DMS53 (cell line): ENCODE data around the gene GABRG3.
"Not testable (repeated sequence)": the region's sequence is repeated elsewhere in the genome, so short reads cannot be mapped to it uniquely, and the experiment has no call there.

Experiments used
- DNase-seq: peaks from one replicate; lab custom pipeline; 2025; lab: John Stamatoyannopoulos, UW

The GABRG3 gene

GRCh38 chr15:26996250-26996649 is 25.3 kb downstream of the GABRG3 start:
- DNase-seq: peak; percentile 2

DNA sequence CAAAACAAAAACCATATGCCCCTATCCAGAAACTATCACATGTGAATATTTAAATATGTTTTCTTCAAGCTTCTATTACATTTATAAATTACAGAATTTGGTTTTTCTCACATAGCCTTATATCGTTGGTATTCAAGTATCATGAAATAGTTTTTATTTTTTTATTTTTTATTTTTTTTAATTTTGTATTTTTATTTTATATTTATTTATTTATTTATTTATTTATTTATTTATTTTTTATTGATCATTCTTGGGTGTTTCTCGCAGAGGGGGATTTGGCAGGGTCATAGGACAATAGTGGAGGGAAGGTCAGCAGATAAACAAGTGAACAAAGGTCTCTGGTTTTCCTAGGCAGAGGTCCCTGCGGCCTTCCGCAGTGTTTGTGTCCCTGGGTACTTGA is 32.0 kb downstream of the GABRG3 start:
- not testable (repeated sequence) for DNase-seq

- DNase-seq: not testable (repeated sequence)
These were observed 33.2 kb downstream of the GABRG3 start for GRCh38 chr15:27004226-27004625.

DNA sequence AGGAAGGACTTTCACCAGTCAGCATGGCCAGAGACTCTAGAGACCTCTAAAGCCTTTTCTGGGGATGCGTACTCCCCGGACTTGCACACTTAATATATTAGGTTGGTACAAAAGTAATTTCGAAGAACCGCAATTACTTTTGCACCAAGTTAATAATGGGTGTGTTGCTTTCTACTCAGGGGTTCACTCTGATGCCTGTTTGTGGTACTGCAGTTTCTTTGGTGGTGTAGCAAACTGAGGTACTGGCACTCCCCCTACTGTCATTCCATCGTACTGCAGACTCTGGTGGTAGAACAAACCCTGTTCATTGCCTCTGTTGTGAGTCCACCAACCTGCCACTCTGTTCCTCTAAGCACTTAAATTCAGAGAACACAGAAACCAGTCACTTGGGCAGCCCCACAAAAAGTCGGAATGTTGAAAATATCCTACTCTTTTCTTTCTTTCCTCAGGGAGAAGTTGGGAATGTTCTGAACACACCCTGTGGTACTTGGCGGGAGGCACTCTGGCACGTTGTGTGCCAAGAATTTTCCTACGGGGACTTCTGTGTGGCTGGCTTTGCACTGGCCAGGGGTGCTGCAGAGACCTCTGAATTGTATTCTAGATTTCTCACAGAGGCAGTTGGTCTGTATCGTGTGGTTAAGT is 46.3 kb downstream of the GABRG3 start:
- peak; percentile 78 for DNase-seq

- no peak for DNase-seq
These were observed 48.7 kb downstream of the GABRG3 start for GRCh38 chr15:27019687-27020086.

GRCh38 chr15:27025481-27025966 is 54.5 kb downstream of the GABRG3 start:
- no peak for DNase-seq

DNA sequence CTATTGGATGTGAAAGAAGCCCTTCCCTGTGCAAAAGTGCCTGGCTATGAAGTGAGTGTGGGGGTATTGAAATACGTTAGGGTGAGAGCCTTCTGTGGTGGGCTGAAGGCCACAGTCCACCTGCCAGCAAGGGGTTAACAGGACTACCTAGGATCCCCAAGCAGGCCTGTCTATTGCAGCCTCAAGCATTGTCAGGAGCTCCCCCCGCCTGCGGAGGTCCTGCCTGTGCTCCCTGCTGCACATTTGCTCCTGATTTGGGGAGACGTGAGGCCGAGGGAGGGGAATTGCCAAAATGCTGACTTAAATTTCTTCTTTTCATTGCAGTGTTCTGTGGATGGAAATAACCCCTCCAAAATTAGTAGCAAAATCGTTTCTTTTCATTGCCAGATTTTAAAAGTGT is 56.2 kb downstream of the GABRG3 start:
- no peak for DNase-seq

DNA sequence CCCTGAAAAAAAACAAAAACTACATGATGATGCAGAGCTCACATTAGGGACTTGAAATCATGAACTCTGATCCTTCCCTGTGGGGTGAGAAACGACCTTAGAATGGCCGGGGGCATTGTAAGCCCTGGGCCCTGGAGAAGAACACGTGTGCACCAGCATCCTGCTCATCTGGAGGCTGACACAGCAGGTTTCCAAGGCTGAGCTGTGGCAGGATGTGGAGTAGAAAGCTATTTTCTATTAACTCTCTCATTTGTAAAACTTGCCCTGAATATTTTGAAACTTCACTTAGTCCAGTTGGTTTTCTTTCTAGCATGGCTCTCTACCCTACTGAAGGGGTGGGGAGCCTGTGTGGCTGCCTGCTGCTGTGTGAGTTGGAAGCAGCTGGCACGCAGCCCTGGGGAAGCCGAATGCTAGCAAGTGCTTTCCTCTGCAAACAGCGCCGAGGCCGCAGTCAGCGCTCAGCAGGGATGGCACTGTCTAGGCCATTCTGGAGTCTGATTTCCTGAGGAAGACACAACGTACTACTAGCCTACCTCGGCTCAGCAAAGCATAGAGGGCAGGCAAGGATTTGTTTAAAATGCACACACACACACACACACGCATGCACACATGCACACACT is 58.0 kb downstream of the GABRG3 start:
- DNase-seq: peak; percentile 19

- DNase-seq: no peak
These were observed 65.2 kb downstream of the GABRG3 start for GRCh38 chr15:27036210-27036609.

DNA sequence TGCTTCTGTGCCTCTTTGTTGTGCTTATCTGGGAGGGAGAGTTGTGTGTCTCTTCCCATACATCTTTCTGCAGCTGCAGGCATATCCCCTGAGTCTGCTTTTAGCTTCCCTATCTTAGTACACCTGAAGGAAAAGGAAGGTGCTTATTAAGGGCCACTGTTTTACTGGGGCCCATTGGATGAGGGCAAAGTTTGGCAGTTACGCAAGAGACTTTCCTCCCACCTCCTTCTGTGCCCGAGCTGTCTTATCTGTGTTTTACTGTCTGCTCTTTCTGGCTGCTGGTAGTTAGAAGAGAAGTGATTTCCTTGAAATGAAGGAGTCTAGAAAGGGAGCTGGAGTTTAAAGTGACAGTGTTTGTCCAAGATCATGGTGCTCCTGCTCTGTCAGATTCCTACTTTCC is 66.5 kb downstream of the GABRG3 start:
- DNase-seq: no peak

DNA sequence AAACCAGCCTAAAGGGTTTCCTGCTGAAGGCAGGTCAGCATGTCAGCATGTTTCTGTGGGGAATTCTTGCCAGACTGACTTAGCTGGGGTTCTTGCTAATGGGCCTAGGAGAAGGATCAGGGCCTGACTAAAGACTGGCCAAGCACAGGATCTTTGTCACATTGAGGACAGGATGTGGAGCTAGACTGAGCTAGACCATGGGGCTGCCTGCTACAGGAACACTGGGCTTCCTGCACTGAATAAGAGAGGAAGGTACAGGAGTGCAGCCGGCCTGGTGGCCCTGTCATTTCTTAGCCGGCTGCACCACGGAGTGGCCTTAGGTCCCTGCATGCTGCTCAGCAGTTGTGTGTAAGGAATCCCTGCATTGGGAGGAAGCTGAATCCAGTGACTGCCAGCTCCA is 68.2 kb downstream of the GABRG3 start:
- no peak for DNase-seq

DNA sequence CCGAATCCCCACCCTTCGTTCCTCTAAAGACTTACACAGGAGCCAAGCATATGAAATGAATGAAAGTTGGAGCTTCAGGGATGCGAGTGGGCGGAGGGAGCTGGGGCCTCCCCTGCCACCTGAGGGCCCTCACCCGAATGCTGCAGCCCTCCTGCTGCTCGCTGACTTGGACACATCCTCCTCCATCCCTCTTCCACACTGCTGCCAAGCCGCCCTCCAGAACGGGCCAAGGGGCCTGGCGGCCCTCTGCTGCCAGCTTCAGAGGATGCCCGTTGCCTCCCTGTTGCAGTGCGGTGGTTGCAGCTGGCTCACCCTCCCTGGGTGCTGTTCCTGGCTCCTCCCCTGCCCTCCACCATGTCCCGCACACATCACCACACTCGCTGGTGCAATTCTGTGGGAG is 71.2 kb downstream of the GABRG3 start:
- DNase-seq: no peak

GRCh38 chr15:27042646-27043045 is 71.7 kb downstream of the GABRG3 start:
- no peak for DNase-seq

- no peak for DNase-seq
These were observed 72.8 kb downstream of the GABRG3 start for GRCh38 chr15:27043770-27044169.

- DNase-seq: peak; percentile 7
These were observed 74.8 kb downstream of the GABRG3 start for GRCh38 chr15:27045796-27046195.

- no peak for DNase-seq
These were observed 75.9 kb downstream of the GABRG3 start for GRCh38 chr15:27046880-27047279.

DNA sequence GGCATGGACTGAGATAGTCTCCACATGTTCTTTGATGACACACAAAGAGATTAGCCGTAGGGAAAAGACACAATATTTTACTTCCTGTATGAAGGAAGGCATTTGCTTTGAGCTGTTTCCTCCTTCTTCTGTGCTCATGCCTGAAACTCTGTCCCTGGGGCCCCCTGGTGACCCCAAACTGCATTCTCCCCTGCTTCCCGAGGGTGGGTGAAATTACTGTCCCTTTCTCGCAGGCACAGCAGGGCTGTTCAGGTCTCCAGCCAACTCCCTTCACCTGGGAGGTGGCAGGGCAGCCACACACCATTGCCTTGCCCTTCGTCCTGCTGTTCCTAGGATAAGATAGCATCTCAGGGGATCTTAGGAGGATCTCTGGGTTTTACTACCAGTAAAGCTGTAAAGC is 79.2 kb downstream of the GABRG3 start:
- DNase-seq: no peak

GRCh38 chr15:27054426-27054825 is 83.4 kb downstream of the GABRG3 start:
- no peak for DNase-seq

DNA sequence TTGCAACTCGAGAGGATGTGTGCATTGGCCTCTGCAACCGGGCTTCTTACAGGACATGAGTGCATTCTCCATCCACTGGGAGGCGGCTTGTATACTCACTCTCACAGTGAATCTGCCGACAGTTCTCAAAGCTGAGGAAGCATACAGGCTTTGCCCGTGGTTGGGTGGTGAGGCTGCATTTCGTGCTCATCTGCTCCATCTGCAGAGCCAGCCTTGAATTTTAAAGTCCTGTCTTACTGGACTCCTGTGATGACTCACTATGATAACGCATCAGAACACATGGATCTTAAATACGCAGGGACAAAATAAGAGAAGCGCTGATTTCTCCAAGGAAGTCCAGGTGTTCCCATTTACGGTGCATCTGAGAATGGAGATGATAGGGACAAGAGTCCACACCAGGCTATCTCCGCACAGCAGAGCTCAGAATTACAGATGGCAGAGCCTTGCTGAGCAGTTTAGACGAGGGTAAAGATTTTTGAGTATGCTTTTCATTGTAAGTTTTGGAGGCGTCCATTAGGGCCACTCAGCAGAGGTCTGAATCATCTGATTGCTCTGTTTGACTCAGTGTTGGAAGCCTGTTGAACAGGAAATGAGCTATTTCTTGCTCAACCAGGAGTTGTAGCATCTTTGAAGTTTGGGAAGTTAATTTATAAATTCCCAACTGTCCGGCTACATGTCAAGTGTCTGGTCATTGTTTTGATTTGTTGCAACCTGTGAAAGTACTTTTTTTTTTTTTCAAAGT is 87.1 kb downstream of the GABRG3 start:
- DNase-seq: peak; percentile 6

DNA sequence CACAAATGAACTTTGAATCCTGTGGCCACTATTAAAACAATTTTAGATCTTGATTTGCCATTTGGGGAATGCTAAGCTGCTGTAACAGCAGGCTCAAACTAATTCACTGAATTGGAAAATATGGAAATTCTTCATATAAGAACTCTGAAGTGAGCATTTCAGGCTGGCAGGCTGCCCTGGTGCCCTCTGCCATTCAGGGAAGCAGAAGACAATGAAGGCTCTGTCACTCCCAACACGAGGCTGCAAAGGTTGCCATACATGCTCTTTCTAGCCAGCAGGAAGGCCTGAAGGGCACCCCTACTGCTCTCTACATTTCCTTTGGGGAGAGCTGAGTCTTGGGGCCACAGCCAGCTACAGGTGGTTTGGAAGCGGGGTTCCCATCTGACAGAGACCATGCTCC is 88.0 kb downstream of the GABRG3 start:
- DNase-seq: no peak

- DNase-seq: peak; percentile 80
These were observed 88.7 kb downstream of the GABRG3 start for GRCh38 chr15:27059610-27060202.

DNA sequence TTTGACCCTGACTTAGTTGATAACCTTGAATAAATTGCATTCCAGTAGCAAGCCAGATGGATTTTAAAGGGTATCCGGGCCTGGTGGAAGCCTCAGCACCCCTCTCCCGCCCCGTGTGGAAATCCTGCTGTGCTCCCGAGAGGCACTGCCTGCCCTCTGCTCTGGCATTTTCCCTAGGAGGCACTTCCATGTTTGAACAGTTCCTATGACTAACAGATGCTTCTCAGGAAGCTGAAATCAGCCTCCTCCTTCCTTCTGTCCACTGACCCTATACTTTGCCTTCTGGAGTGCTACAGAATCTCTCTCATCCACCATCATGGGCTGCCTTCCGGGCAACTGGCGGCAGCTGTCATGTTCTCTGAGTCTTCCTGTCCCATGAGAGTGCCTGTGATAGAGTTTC is 90.8 kb downstream of the GABRG3 start:
- peak; percentile 86 for DNase-seq

GRCh38 chr15:27062951-27063350 is 92.0 kb downstream of the GABRG3 start:
- peak; percentile 83 for DNase-seq
